Stimulated activated CD4-positive, alpha-beta T cell treated with anti-CD3 and anti-CD28 coated beads, Interleukin-12 subunit alpha, Interleukin-12 subunit beta, amount 100 ng/mL, for 24 hours (primary cell): ENCODE results near the gene FHOD3.
"Not testable (repeated sequence)": the region's sequence is repeated elsewhere in the genome, so short reads cannot be mapped to it uniquely, and the experiment has no call there.

Experiments used
- DNase-seq, 2 experiments: peaks; one replicate each; pipeline ENCODE4 v3.0.0-alpha.2; 2020; ENCODE audit warnings: low read depth in 2 of 2

Gene FHOD3

GRCh38 chr18:36449451-36449850 lies 151.9 kb downstream of the FHOD3 start:
- no peak for DNase-seq

GRCh38 chr18:36450264-36450663 lies 152.8 kb downstream of the FHOD3 start:
- no peak for DNase-seq

- DNase-seq: no peak
Observed at GRCh38 chr18:36451454-36452251, 154.1 kb downstream of the FHOD3 start.

GRCh38 chr18:36454245-36454644 lies 156.7 kb downstream of the FHOD3 start:
- no peak for DNase-seq

- DNase-seq: no peak
Observed at GRCh38 chr18:36454848-36455458, 157.4 kb downstream of the FHOD3 start.

- DNase-seq: no peak
Observed at GRCh38 chr18:36455931-36456330, 158.4 kb downstream of the FHOD3 start.

- no peak for DNase-seq
Observed at GRCh38 chr18:36456622-36457021, 159.1 kb downstream of the FHOD3 start.

GRCh38 chr18:36457683-36458082 lies 160.2 kb downstream of the FHOD3 start:
- no peak for DNase-seq

- no peak for DNase-seq
Observed at GRCh38 chr18:36458306-36458705, 160.8 kb downstream of the FHOD3 start.

- no peak for DNase-seq
Observed at GRCh38 chr18:36459203-36459602, 161.7 kb downstream of the FHOD3 start.

GRCh38 chr18:36459786-36460185 lies 162.3 kb downstream of the FHOD3 start:
- no peak for DNase-seq

GRCh38 chr18:36460324-36460850 lies 162.9 kb downstream of the FHOD3 start:
- no peak for DNase-seq

- no peak for DNase-seq
Observed at GRCh38 chr18:36460854-36461253, 163.3 kb downstream of the FHOD3 start.

GRCh38 chr18:36461551-36461987 lies 164.1 kb downstream of the FHOD3 start:
- DNase-seq: no peak

GRCh38 chr18:36463516-36463915 lies 166.0 kb downstream of the FHOD3 start:
- not testable (repeated sequence) for DNase-seq

- DNase-seq: no peak
Observed at GRCh38 chr18:36464126-36464651, 166.7 kb downstream of the FHOD3 start.

- no peak for DNase-seq
Observed at GRCh38 chr18:36465276-36465675, 167.8 kb downstream of the FHOD3 start.

GRCh38 chr18:36465970-36466369 lies 168.5 kb downstream of the FHOD3 start:
- no peak for DNase-seq

GRCh38 chr18:36467614-36468013 lies 170.1 kb downstream of the FHOD3 start:
- no peak for DNase-seq

GRCh38 chr18:36468161-36468560 lies 170.6 kb downstream of the FHOD3 start:
- no peak for DNase-seq

GRCh38 chr18:36469461-36469860 lies 171.9 kb downstream of the FHOD3 start:
- DNase-seq: no peak

GRCh38 chr18:36470896-36471295 lies 173.4 kb downstream of the FHOD3 start:
- DNase-seq: no peak

- no peak for DNase-seq
Observed at GRCh38 chr18:36471393-36471792, 173.9 kb downstream of the FHOD3 start.
